SW 1271 (cell line): ENCODE measurements around the gene LIFR.
"Not testable (repeated sequence)": the region's sequence is repeated elsewhere in the genome, so short reads cannot be mapped to it uniquely, and the experiment has no call there.

Experiments
- DNase-seq, 2 experiments: peaks; one replicate each; lab custom pipeline; 2025; lab: John Stamatoyannopoulos, UW

Gene LIFR, protein sequence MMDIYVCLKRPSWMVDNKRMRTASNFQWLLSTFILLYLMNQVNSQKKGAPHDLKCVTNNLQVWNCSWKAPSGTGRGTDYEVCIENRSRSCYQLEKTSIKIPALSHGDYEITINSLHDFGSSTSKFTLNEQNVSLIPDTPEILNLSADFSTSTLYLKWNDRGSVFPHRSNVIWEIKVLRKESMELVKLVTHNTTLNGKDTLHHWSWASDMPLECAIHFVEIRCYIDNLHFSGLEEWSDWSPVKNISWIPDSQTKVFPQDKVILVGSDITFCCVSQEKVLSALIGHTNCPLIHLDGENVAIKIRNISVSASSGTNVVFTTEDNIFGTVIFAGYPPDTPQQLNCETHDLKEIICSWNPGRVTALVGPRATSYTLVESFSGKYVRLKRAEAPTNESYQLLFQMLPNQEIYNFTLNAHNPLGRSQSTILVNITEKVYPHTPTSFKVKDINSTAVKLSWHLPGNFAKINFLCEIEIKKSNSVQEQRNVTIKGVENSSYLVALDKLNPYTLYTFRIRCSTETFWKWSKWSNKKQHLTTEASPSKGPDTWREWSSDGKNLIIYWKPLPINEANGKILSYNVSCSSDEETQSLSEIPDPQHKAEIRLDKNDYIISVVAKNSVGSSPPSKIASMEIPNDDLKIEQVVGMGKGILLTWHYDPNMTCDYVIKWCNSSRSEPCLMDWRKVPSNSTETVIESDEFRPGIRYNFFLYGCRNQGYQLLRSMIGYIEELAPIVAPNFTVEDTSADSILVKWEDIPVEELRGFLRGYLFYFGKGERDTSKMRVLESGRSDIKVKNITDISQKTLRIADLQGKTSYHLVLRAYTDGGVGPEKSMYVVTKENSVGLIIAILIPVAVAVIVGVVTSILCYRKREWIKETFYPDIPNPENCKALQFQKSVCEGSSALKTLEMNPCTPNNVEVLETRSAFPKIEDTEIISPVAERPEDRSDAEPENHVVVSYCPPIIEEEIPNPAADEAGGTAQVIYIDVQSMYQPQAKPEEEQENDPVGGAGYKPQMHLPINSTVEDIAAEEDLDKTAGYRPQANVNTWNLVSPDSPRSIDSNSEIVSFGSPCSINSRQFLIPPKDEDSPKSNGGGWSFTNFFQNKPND

DNA sequence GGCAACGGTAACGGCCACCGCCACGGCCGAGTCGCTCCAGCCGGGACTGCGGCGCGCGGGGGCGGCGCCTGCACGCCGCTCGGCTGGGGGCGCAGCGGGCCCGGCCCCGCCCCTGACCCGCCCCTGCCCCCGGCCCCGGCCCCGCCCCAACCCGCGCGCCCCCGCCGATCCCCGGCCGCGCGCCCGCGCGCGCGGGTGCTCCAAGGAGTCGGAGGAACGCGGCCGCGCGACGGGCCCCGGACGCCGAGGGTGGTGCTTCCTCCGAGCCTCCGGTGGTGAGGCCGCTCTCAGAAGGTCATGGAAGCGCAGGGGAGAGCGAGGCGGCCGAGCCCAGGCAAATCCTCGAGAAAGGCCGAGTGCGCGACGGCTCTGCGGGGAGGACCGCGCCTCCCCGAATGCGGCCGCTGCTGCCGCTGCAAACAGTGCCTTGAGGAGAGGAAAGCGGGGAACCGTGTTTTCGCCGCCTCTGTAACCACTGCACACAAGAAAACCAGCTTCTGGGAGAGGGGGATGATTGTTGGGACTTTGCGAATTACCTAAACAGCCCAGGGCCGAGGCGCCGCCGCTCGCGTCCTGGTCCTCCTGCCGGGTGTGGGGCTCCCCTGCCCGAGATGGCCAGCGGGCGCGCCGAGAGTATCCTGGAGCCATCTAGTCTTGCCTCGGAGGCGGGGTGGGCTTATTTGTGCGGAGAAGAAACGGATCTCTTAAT, at the start of gene LIFR:
Gene LIFR, minus strand, starts transcription at position 48 of the 709 bp plus-strand sequence. CDS start 25,999 bp downstream, outside the sequence.
- peak; percentile 69 to 81 for DNase-seq

DNA sequence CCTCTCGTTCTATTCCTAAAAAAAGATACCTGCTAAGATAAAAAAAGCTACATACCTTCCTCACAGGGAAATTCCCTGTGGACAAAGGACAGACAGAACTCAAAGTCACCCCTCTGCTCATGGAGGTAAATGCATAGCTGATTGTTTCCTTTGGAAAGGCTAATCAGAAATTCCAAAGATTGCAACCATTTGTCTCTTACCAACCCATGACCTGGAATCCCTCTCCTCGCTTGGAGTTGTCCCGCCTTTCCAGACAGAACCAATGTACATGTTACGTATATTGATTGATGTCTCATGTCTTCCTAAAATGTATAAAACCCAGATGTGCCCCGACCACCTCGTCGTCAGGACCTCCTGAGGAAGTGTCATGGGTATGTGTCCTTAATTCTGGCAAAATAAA, 49.2 kb upstream of the LIFR start:
- no peak for DNase-seq

DNA sequence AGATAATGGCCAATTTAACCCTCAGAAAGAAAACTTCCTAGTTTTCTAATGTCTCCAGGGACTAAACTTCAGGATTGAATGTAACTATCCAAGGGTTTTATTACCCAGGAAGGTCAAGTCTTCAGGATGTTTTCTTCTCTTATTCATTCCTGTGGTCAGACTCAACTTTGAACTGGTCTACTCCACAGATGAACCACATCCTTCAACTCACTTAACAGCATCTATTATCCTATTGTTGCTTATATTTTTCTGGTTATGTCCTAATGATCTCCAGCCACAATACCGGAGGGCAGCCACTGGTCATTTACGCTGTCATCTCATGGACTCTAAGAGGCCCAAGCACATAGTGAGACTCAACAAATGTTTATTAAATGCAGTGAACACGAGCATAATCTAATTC, 47.2 kb upstream of the LIFR start:
- no peak for DNase-seq

DNA sequence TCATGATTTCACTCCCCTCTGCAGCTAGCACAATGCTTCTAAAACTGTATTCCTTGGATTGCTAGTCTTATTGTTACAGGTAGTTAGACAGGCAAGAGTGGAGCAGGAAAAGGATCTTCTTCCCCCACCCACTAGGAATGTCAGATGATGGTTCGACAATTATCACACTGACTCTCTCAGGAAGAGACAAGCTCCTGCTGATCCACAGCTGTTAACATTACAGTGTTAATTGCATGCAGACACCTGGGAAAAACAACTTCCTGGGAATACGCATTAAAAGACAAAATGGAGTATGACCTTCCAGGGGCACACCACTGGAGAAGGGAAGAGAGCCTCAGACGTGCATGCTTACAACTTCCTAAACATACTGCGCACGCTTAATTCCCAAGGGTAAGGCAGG, 46.2 kb upstream of the LIFR start:
- no peak for DNase-seq

DNA sequence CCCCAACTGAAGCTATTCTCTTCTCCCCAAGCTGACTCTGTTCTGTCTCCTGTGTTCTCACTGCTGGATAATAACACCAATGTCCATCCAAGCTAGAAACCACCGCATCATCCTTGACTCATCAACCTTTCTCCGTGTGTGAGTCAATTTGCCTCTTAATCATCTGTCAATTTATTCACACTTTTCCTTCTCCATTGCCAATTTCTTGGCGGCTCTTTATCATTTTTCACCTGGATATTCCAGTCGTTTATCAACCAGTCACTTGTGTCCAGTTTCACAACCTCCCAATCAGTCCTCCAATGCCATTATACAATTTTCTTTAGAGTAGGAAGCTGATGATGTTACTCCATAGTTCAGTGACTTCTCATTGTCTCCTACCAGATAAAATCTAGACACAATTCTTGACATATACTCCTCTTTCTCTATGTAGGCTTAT, 45.4 kb upstream of the LIFR start:
- no peak for DNase-seq

DNA sequence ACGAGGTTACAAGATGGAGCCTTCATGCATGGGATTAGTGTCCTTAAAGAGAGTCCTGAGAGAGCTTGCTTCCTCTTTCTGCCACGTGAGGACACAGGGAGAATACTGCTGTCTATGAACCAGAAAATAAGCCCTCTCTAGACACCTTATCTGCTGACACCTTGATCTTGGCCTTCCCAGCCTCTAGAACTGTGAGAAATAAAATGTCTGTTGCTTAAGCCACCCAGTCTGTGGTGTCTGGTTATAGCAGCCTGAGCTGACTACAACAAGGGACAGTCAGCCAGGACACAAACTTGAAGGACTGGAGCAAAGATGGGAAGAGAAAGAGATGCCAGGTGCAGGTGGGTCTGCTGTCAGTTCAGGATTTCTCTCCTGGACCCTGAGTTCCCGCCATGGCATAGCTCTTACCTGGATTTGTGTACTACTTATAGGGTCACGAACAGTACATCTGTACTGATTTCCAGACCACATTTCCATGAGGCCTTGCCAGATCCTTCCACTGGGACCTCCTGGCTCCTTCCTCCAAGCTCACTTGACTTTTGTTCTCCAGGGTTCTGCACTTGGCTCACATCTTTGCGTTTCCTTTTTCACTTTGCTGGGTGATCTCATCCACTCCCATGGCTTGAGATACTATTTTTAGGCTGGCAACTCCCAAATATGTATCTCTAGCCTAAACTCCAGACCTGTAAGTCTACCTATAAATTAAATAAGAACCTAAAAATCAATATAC, 44.9 kb upstream of the LIFR start:
- no peak for DNase-seq

DNA sequence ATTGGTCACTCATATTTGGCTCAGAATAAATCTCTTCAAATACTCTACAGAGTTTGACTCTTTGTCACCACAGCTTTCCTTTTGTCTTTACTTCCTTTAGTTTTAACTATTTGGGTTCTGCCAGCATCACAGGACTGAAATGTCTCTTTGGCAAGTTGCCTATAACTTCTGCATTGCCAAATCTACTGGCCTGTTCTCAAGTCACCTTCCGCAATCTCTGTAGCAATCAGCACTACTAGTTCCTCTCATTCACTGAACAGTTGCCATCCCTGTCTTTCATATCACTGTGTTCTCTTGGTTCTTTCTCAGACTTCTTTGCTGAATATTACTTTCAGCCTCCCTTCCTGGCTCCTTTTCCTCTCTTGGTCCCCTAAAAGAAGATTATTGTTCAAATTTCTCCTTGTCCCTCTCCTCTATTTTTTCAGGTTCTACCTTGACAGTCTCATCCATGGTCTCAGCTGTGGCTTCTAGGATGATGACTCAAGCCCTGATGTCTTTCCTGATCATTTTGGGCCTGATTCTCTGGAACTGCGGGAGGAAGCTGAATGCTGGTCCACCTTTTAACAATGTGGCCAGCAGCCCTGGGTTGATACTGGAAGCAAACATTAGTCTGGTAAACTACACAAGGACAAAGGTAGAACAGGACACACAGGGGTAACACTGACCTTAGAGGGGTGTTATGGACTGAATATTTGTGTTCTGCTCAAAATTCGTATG, 44.0 kb upstream of the LIFR start:
- no peak for DNase-seq

DNA sequence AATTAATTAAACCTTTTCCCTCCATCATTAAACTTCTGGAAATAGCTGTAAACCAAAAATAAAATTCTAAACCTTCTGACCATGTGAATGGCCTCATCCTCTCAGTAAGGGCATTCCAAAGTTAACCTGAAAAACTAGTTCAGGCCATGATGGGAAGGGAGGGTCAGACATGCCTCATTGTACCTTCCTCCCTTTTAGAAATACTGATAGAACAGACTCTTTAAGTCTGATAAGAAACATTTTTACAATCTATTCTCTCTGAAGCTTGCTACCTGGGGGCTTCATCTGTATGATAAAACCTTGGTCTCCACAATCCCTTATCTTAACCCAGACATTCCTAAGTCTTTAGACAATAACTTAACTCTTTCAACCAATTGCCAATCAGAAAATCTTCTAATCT, 43.3 kb upstream of the LIFR start:
- DNase-seq, result not testable (repeated sequence)

DNA sequence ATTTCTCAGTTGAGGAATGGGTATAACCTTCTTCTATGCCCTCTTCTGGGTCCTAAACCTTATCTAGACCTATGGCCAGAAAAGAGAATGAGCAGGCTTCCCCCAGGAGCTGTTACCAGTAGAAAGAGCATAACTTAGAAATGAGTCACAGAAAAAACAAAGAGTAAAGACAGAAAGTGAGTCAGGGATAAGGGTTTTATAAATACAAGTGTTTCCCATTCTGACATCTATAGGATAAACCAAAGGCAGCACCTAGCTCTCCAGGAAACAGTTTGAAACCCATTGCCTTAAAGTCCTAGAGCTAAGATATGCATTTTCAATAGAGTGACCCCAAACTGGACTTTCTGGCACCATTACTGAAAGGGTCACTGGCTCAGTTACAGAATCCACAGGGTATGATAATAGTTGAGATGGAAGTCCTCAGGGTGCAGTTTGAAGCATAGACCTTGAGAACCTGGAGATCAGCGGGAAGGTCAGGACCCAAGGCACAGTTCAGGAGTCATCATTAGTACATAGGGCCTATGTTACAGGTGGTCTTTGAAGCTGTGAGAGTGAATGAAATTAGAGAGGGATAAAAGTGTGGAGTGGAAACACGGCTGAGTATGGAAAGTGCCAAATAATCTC, 42.7 kb upstream of the LIFR start:
- DNase-seq, result peak; percentile 43 to 96

DNA sequence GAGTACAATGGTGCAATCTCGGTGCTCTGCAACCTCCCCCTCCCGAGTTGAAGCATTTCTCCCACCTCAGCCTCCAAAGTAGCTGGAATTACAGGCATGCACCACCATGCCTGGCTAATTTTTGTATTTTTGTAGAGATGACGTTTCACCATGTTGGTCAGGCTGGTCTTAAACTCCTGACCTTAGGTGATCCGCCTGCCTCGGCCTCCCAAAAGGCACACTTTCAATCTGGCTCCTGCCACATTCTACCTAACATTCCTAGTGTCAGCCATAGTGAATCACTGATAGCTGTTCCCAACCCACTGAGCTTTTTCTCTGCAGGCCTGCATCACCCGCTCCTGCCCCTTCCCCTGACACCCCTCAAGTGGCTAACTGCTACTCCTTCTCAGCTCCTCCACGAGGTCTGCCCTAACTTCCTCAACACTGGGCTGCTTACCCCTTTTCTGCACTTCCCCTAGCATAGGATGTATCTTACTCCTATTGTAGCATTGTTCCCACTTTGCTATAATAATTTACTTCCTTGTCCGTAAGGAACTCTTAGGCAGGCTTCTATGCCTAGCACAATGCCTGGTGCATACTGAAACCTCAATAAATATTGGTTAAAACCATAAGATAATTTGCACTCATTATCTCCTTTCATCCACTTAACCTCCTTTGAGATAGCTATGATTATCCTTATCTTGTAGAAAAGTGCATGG, 42.0 kb upstream of the LIFR start:
- no peak for DNase-seq

DNA sequence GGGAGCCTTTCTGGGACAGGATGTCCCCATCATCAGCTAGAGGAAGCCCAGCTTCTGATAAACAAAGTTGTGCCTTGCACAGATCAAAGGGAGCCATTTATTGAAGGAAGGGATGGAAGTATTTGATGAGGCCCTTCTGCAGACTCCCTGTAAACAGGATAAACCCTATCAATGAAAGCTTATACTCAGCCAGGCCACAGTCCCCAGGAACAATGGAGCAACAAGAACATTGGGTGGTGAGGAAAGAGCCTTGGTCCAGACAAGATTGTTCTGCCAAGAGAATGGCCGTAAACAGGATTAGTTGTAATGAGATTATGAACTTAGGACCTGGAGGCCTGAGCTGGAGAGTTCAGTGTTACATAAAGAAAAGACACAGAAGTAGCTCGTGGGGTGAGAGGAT, 40.5 kb upstream of the LIFR start:
- DNase-seq, result no peak

DNA sequence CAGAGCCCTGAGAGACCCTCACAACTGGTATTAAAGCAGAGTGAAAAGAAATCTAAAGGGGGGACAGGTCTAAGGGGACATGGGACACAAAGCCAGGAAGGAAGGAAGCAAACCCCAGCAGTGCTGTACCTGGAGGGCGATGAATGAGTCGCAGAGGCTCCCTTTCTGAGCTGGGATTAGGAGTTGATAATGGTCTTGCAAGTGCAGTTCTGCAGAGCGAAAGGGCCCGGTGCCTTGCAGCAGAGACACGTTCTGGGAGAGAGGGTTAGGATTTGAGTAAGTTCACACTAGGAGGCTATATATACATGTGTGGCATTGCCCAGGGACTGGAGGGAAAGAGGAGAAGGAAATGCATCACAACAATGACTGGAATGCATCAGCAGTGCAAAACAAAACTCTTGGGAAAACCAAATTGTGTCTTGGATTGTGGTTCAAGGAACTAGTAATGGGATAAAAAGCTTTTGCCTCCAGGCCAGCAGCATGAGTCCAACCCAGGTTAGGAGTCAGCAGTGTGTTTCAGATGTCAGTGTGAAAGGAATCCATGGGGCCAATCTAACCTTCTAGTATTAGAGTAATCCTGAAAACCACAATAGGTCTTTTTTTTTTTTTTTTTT, 38.8 kb upstream of the LIFR start:
- peak in 1 of 2 experiments; percentile 57 for DNase-seq

DNA sequence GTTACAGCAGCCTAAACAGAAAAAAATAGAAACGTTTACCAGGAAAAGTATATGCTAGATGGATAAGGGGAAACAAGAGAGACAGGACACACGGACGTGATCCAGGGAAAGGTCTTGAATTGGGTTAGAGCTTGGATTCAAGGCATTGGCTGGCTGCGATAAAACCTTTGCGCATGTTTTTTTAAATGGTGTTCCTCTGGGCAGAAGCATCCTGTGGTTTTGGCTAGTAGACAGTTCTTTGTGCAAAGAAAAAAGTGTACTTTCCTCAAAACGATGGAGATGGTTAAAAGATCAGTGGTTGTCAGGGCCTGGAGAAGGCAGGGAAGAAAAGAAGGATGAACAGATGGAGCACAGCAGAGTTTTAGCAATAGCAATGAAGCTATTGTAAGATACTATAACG, 37.5 kb upstream of the LIFR start:
- no peak for DNase-seq

DNA sequence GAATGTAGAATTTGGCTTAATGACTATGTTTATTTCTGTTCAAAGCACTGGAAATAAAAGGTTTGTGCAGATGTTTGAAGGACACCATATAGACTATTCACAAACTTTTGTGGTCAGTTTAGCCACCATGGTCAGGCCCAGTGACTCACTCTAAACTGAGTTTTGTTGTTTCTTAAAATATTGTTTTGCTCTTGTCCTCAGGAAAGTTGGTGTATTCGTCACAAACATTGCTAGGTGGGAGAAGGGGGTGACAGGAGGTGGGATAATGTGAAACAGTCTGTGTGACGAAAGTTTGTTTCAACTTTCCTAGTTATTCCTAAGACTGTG, 35.0 kb upstream of the LIFR start:
- DNase-seq, result no peak

DNA sequence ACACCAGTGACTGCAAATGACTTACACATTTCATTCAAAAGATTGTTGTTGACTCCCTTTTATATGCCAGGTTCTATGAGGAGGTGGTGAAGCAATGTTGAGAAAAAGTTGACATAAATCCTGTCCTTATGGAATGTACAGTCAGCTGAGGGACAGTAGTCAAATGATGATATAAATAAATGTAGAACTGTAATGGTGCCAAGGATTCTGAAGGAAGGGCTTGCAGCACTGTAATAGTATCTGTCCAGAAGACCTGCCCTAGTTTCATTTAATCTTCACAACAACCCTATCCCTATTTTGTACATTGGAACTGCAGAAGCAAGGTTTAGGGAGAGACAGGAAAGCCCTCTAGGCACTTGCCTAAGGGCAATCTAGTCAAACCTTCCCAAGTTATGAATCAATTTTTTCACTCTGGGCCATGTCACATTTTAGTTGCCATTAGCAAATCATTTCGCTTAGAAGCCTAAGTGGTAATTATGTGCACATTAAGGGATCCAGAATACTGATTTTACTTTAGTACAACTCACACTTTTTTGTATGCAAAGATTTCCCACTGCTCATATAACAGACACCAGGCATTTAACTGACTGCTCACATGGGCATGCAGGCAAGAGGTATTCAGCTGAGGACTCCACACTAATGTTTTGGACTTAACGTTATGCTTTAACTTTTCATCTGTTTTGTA, 34.5 kb upstream of the LIFR start:
- no peak for DNase-seq

DNA sequence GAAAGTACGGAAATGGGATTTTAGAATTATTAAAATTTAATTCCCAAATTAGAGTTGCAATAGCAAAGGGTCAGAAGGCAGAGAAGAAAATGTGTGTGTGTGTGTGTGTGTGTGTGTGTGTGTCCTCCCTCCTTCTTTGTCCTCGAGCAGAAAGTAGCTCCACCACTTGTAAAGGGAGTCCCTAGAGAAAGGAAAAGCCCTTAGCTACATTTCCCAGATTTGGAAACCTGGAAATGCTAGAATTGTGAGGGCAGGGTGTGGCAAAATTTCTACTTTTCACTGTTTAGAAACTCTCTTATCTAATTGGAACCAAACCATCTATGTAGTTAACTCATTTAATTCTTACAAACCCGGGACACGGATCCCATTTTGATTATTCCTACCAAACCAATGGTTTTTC, 33.2 kb upstream of the LIFR start:
- DNase-seq, result no peak

DNA sequence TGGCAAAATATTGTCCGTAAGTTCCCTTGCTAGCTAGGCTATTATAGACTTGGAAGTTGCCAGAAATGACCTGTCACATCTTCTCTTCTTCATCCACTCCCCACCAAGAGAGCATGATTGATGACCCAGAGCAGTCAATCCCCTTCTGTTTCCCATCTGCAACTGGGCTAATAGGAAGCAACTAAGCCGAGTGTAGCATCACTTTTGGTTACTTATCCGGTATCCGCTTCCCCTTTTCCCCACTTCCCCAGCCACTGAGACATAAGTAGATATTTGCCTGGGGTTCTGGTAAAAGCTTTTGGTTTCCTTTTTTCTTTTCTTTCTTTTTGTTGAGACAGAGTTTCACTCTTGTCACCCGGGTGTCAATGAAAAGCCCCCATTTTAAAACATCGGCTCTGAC, 29.4 kb upstream of the LIFR start:
- DNase-seq, result no peak

DNA sequence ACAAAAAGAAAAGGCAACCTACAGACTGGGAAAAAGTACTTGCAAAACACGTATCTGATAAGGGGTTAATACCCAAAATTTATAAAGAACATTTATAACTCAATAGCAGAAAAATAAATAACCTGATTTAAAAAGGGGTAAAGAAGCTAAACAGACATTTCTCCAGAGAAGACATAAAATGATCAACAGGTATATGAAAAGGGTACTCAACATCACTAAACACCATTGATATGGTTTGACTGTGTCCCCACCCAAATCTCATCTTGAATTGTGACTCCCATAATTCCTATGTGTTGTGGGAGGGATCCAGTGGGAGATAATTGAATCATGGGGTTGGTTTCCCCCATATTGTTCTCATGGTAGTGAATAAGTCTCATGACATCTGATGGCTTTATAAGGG, 27.1 kb upstream of the LIFR start:
- DNase-seq, result no peak

DNA sequence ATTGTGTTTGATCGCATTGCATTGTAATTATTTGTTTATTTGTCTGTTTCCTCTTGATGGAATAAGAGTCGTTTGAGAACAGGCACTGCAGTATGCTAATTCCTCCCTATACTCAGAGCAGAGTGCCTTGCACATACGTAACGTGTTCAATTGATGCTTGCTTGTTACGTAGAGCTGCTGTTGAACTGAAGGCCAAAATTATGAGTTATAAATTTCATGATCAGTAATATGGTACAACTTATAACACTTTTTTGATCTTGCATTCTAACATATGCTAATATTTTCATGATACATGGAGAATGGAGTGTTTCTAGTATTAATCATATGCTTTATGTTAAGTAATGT, 26.5 kb upstream of the LIFR start:
- DNase-seq, result no peak
